Adrenal gland (tissue), 12 donors: ENCODE measurements around the gene COQ2. TPM values are rescaled to one million over a fixed set of nuclear protein-coding genes. Genes with fewer than 3 reads are reported as not detected.

ENCODE experiments used
- DNase-seq, 7 donors: peaks; one replicate each; pipeline ENCODE4 v3.0.0-alpha.2; 2019 to 2020
- H3K27ac ChIP-seq, 5 donors: fragments of 200-600 bp; sonication (generic) in 4 of 5; 1 replicate in 3 of 5; 2 replicates in 2 of 5; pipeline versions ENCODE4 v1.5.1 to v1.8.0; 2016 to 2020; ENCODE audit warnings: mild to moderate bottlenecking in 1 of 5
- H3K27me3 ChIP-seq: fragments of 200-600 bp; 2 replicates; pipeline ENCODE4 v1.8.0; 2021
- H3K36me3 ChIP-seq, 2 donors: fragments of 200-600 bp; replicated peaks in 1 of 2; 1 replicate in 1 of 2; 2 replicates in 1 of 2; pipeline versions ENCODE4 v1.5.1 to v1.8.0; 2018 to 2022
- H3K4me1 ChIP-seq, 2 donors: fragments of 200-600 bp; replicated peaks in 1 of 2; 1 replicate in 1 of 2; 2 replicates in 1 of 2; pipeline versions ENCODE4 v1.5.1 to v1.8.0; 2018 to 2021
- H3K4me3 ChIP-seq, 4 donors: fragments of 200-600 bp; sonication (generic) in 3 of 4; one replicate each; pipeline ENCODE4 v1.5.1; 2016 to 2018
- H3K9me3 ChIP-seq, 3 donors: fragments of 200-600 bp; sonication (generic) in 1 of 3; replicated peaks in 1 of 3; 1 replicate in 2 of 3; 2 replicates in 1 of 3; pipeline versions ENCODE4 v1.5.1 to v1.8.0; 2016 to 2021
- CTCF ChIP-seq, 6 experiments: fragments of 450-650 bp in 4 of 6; fragments of 200-600 bp in 2 of 6; sonication (generic) in 1 of 6; IDR thresholded peaks; 1 replicate in 5 of 6; 2 replicates in 1 of 6; pipeline versions ENCODE4 v1.5.1 to v1.8.0; 2016 to 2021; ENCODE audit warnings: antibody characterized with exemption in 6 of 6, mild to moderate bottlenecking in 2 of 6, moderate library complexity in 1 of 6
- POLR2A ChIP-seq, 2 donors: fragments of 450-650 bp; IDR thresholded peaks; one replicate each; pipeline ENCODE4 v1.6.1; 2017; ENCODE audit warnings: antibody characterized with exemption in 2 of 2, mild to moderate bottlenecking in 2 of 2, moderate library complexity in 1 of 2
- WGBS, 4 donors: extraction: QIAGEN DNeasy Blood & Tissue Kit in 2 of 4; methylation state at CpG; one replicate each; pipeline versions ENCODE4 v1.1.5 to v1.1.7; 2013 to 2017; 5-methylcytosine and 5-hydroxymethylcytosine counted together
- intact Hi-C, 2 donors: fragments of 100-400 bp; cut with DNase I; formaldehyde crosslinking; loops; one replicate each; pipeline versions ENCODE4 v1.14.1 to v1.15.0; 2022 to 2023
- polyA plus RNA-seq, 3 donors: library from polyadenylated mRNA; stranded (reverse); fragments of 200-250 nt in 2 of 3; fragments of 350-450 nt in 1 of 3; fragmentation: Illumina TruSeq in 1 of 3; extraction: RNeasy Lipid Tissue Mini Kit (QIAGEN cat#74804) in 1 of 3; gene quantifications; one replicate each; pipeline ENCODE4 v1.2.3, GENCODE V29; 2013 to 2014
- total RNA-seq, 9 donors: library from RNA; depleted of rRNA in 4 of 9; stranded (reverse); fragments of >200 nt in 4 of 9; fragments of 120-200 nt in 1 of 9; fragmentation: NEBNext Ultra II Directional in 1 of 9; extraction: Animal tissue kit (Norgen Biotek cat#: 25700) in 1 of 9; gene quantifications; one replicate each; pipeline versions ENCODE4 v1.1.0 to v1.2.4, GENCODE V29; 2013 to 2023
- donor health status: healthy with polysubstance abuse.
- donor health status: Bipolar disorder and iron deficiency.
- donor health status: DM: yes; HTN: yes; CAD: no.
- donor health status: DM: no; HTN: no; CAD: no.
- donor health status: DM: no; HTN: no; CAD: no.
- donor health status: DM: yes; HTN: yes; CAD: no.

The COQ2 gene
- total and polyA plus RNA-seq, 12 donors, result 10.5 to 73.9 (median 30.9) TPM

GRCh38 chr4:83248486-83248885 lies 36.1 kb downstream of the COQ2 start:
- TF ChIP-seq CTCF (IDR thresholded peaks at IDR 0.05), result no peak
- no peak for TF ChIP-seq POLR2A (IDR thresholded peaks at IDR 0.05)
- no peaks in the 10 kb centered on the region for H3K36me3 ChIP-seq
- no peaks in the 10 kb centered on the region for H3K4me1 ChIP-seq
- no peak overlapping the region for H3K4me3 ChIP-seq
- no peaks in the 10 kb centered on the region for H3K9me3 ChIP-seq
- WGBS, 4 donors, result 95 to 98% (median 97%) methylated on average over 3 to 5 of the region's 5 CpGs
- no peak overlapping the region for H3K27ac ChIP-seq
- intact Hi-C loops, result no loop called here
- DNase-seq, result no peak
- no peaks in the 10 kb centered on the region for H3K27me3 ChIP-seq

DNA sequence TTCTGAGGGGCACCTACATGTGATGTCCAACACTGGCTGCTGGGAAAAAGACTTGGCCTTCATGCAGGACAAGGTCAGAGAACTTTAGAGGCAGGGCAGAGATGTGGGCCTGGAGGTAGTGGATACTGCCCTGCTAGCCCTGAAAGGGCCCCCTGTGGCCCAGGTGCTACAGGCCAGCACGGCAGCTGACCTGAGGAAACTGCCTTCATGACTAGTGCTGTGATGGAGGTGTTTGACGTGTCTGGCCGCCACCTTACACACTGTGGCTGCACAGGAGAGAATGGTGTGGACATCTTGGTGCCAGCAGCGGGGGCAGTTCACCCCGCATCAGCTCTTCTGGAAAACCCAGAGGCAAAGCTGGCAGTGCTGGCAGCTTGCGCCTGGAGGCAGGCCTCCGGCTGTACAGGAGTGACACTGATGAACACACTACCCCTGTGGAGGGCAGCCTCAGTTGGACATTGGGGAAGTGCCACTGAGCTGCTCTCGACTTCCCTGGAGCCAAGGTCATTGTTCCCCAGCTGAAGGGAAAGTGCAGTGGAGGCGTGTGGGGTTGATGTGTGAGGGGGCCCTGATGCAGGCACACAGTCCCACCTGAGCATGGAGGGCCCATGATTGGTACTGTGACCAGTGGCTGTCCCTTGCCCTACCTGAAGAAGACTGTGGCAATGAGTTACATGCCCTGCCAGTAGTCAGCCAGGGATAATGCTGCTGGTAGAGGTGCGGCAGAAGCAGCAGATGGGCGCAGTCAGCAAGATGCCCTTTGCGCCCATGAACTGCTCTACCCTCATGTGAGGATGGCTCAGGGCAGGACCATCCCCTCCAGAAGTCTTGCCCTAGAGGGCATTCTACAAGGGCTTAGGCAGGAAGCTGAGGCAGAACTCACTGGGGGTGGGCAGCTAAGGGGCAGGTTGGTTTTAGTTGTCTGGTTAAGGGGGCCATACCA lies 36.9 kb downstream of the COQ2 start:
- Histone ChIP-seq H3K36me3 (no peaks in the 10 kb centered on the region), H3K27ac (no peak overlapping the region), H3K4me3 (no peak overlapping the region), H3K9me3 (no peaks in the 10 kb centered on the region), H3K4me1 (no peaks in the 10 kb centered on the region), H3K27me3 (no peaks in the 10 kb centered on the region)
- DNase-seq, result no peak
- intact Hi-C loops, result no loop called here
- WGBS, 4 donors, result 59 to 96% (median 88%) methylated on average over 4 to 12 of the region's 12 CpGs
- TF ChIP-seq CTCF (IDR thresholded peaks at IDR 0.05) (no peak), POLR2A (IDR thresholded peaks at IDR 0.05) (no peak)

- H3K27ac ChIP-seq, result no peak overlapping the region
- no peak for TF ChIP-seq CTCF (IDR thresholded peaks at IDR 0.05)
- TF ChIP-seq POLR2A (IDR thresholded peaks at IDR 0.05), result no peak
- 83 to 100% (median 89%) methylated on average over 1 of the region's 1 CpG for WGBS, 4 donors
- H3K36me3 ChIP-seq, result no peaks in the 10 kb centered on the region
- H3K27me3 ChIP-seq, result no peaks in the 10 kb centered on the region
- H3K4me1 ChIP-seq, result no peaks in the 10 kb centered on the region
- DNase-seq, result no peak
- no peaks in the 10 kb centered on the region for H3K9me3 ChIP-seq
- intact Hi-C loops, result no loop called here
- no peak overlapping the region for H3K4me3 ChIP-seq
Observed at GRCh38 chr4:83241132-83241531, 43.5 kb downstream of the COQ2 start.

GRCh38 chr4:83240379-83240875 lies 44.2 kb downstream of the COQ2 start:
- intact Hi-C loops, result no loop called here
- no peak overlapping the region for H3K27ac ChIP-seq
- H3K4me1 ChIP-seq, result no peaks in the 10 kb centered on the region
- no peak overlapping the region for H3K4me3 ChIP-seq
- no peaks in the 10 kb centered on the region for H3K36me3 ChIP-seq
- 66 to 87% (median 84%) methylated on average over 4 of the region's 4 CpGs for WGBS, 4 donors
- TF ChIP-seq CTCF (IDR thresholded peaks at IDR 0.05) (no peak), POLR2A (IDR thresholded peaks at IDR 0.05) (no peak)
- H3K9me3 ChIP-seq, result no peaks in the 10 kb centered on the region
- DNase-seq, result no peak
- H3K27me3 ChIP-seq, result no peaks in the 10 kb centered on the region
